Measurements from ENCODE around the gene CDK18. TPM values are rescaled to one million over a fixed set of nuclear protein-coding genes. Genes with fewer than 3 reads are reported as not detected.

The CDK18 gene
- total and polyA plus RNA-seq, 4 donors: 9.7 to 21.0 (median 15.0) TPM

DNA sequence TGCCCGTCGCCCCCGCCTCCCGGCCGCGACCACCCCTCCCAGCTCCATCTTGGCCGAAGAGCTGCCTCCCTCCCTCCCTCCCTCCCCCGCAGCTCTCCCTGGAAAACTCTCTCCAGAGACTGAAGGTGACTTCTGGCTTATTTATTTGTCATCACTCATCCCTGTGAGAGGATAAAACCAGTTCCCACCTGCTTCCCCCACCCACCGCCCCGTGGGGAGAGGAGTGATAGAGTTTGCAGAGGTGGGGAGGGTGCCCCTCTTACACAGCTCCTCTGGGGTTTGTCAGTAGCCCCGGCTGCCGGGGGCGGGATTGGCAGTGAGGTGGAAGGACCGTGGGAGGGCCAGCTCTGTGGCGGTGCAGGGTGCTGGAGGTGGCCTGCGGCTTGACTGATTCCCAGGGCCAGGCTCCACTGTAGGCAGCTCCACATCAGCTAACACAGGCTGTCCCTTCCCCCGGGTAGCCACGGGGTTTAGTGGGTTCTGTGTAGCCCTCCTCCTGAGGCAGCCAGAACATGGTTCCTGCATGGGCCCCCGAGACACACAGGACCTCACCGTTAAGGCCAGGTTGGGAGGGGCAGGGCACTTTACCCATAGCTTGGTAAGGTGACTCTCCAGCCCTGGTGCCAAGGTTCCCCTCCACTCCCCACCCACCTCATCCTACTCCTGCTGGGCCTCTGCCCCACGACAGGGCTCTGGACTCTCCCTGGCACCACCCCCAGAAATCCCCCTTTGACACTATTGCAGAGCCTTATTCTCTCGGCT, 65.1 kb downstream of the CDK18 start:
- H3K36me3 ChIP-seq (ENCODE audit: control insufficient read depth in 4 of 4, insufficient read depth in 4 of 4, low read length in 4 of 4): no peaks in the 10 kb centered on the region
- H3K27me3 ChIP-seq (ENCODE audit: control insufficient read depth in 3 of 3, insufficient read depth in 3 of 3, low read length in 2 of 3): peaks cover 0 to 63% (median 56%) of the 10 kb centered on the region in 3 donors
- H3K4me3 ChIP-seq: no peak overlapping the region
- H3K4me1 ChIP-seq (ENCODE audit: control insufficient read depth in 5 of 5, insufficient read depth in 5 of 5, low read length in 5 of 5): peaks cover 0 to 4% (median 3%) of the 10 kb centered on the region in 5 donors
- ATAC-seq (ENCODE audit: insufficient read depth, low FRiP score) (no peak), DNase-seq (no peak)
- H3K27ac ChIP-seq (ENCODE audit: low read depth in 1 of 2, low read length in 1 of 2): peak overlapping the region in 1 of 2 donors; percentile 3
- TF ChIP-seq, protein P1, sequence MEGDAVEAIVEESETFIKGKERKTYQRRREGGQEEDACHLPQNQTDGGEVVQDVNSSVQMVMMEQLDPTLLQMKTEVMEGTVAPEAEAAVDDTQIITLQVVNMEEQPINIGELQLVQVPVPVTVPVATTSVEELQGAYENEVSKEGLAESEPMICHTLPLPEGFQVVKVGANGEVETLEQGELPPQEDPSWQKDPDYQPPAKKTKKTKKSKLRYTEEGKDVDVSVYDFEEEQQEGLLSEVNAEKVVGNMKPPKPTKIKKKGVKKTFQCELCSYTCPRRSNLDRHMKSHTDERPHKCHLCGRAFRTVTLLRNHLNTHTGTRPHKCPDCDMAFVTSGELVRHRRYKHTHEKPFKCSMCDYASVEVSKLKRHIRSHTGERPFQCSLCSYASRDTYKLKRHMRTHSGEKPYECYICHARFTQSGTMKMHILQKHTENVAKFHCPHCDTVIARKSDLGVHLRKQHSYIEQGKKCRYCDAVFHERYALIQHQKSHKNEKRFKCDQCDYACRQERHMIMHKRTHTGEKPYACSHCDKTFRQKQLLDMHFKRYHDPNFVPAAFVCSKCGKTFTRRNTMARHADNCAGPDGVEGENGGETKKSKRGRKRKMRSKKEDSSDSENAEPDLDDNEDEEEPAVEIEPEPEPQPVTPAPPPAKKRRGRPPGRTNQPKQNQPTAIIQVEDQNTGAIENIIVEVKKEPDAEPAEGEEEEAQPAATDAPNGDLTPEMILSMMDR (IDR thresholded peaks at IDR 0.05; ENCODE audit: control extremely low read depth, extremely low read depth): no peak
- WGBS, 2 donors: 18 to 39% methylated on average over 15 to 22 of the region's 22 CpGs
- peaks cover 0 to 2% (median 0%) of the 10 kb centered on the region in 4 donors for H3K9me3 ChIP-seq (ENCODE audit: control insufficient read depth in 4 of 4, insufficient read depth in 3 of 4, low read length in 3 of 4)
- no peak overlapping the region for H3K9ac ChIP-seq (ENCODE audit: insufficient read depth in 1 of 2, low read length in 2 of 2)

GRCh38 chr1:205570173-205570501, 65.7 kb downstream of the CDK18 start:
- WGBS, 2 donors: 74 to 85% methylated on average over 7 of the region's 7 CpGs
- peaks cover 0 to 2% (median 0%) of the 10 kb centered on the region in 4 donors for H3K9me3 ChIP-seq (ENCODE audit: control insufficient read depth in 4 of 4, insufficient read depth in 3 of 4, low read length in 3 of 4)
- H3K36me3 ChIP-seq (ENCODE audit: control insufficient read depth in 4 of 4, insufficient read depth in 4 of 4, low read length in 4 of 4): no peaks in the 10 kb centered on the region
- no peak overlapping the region for H3K4me3 ChIP-seq
- TF ChIP-seq, protein P1 (IDR thresholded peaks at IDR 0.05; ENCODE audit: control extremely low read depth, extremely low read depth): no peak
- ATAC-seq (ENCODE audit: insufficient read depth, low FRiP score) (no peak), DNase-seq (no peak)
- peak overlapping the region in 1 of 2 donors; percentile 3 for H3K27ac ChIP-seq (ENCODE audit: low read depth in 1 of 2, low read length in 1 of 2)
- H3K9ac ChIP-seq (ENCODE audit: insufficient read depth in 1 of 2, low read length in 2 of 2): no peak overlapping the region
- peaks cover 0 to 4% (median 3%) of the 10 kb centered on the region in 5 donors for H3K4me1 ChIP-seq (ENCODE audit: control insufficient read depth in 5 of 5, insufficient read depth in 5 of 5, low read length in 5 of 5)
- peaks cover 0 to 62% (median 56%) of the 10 kb centered on the region in 3 donors for H3K27me3 ChIP-seq (ENCODE audit: control insufficient read depth in 3 of 3, insufficient read depth in 3 of 3, low read length in 2 of 3)

DNA sequence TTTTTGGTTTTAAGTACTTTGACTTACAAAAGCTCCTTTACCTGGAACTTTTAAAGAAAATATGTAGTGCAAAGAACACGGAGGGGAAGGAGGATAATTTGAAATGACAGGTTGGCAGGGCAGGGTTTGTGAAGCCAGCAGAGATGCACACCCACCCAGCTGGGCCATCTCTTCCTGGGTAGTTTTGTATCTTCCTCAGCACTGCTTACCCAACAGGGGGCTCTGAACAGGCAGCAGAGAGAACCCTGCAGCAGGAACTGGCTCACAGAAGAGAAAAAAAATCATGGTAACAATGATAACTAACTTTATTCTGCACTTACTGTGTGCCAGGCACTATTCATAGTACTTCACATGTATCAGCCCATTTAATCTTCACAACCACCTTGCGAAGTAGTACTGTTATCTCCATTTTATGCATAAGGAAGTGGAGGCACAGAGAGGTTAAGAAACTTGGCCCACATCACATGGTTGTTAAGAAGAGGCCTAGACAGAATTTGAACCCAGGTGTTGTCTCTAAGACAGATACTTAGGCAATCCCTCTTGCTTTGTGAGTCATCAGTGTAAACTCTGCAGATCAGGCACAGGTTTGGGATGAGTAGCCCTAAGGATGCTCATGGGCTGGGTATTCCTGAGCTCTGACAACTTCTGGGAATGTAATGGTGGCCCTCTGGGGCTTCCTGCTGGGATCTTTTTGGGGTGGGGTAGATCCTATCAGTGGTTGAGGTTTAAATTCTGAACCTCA, 66.5 kb downstream of the CDK18 start:
- DNase-seq (no peak), ATAC-seq (ENCODE audit: insufficient read depth, low FRiP score) (no peak)
- H3K36me3 ChIP-seq (ENCODE audit: control insufficient read depth in 4 of 4, insufficient read depth in 4 of 4, low read length in 4 of 4): no peaks in the 10 kb centered on the region
- H3K27me3 ChIP-seq (ENCODE audit: control insufficient read depth in 3 of 3, insufficient read depth in 3 of 3, low read length in 2 of 3): peaks cover 0 to 57% (median 56%) of the 10 kb centered on the region in 3 donors
- no peak overlapping the region for H3K27ac ChIP-seq (ENCODE audit: low read depth in 1 of 2, low read length in 1 of 2)
- peaks cover 0 to 5% (median 3%) of the 10 kb centered on the region in 5 donors for H3K4me1 ChIP-seq (ENCODE audit: control insufficient read depth in 5 of 5, insufficient read depth in 5 of 5, low read length in 5 of 5)
- TF ChIP-seq, protein P1 (IDR thresholded peaks at IDR 0.05; ENCODE audit: control extremely low read depth, extremely low read depth): no peak
- no peak overlapping the region for H3K9ac ChIP-seq (ENCODE audit: insufficient read depth in 1 of 2, low read length in 2 of 2)
- peaks cover 0 to 2% (median 0%) of the 10 kb centered on the region in 4 donors for H3K9me3 ChIP-seq (ENCODE audit: control insufficient read depth in 4 of 4, insufficient read depth in 3 of 4, low read length in 3 of 4)
- no peak overlapping the region for H3K4me3 ChIP-seq
- 83 to 86% methylated on average over 2 of the region's 2 CpGs for WGBS, 2 donors

Data from lung (tissue), 12 donors.